SU-DHL-6 (cell line): ENCODE results near the gene GDF2.

Experiments
- H2AFZ ChIP-seq: fragments of 200-600 bp; sonication (generic); 2 replicates; pipeline ENCODE4 v1.6.1; 2014; ENCODE audit warnings: low read depth, mild to moderate bottlenecking, moderate library complexity, mixed read lengths, antibody characterized with exemption, low read length; ENCODE audit not compliant: severe bottlenecking
- H3F3A ChIP-seq: fragments of 200-600 bp; shearing (Covaris generic); 2 replicates; pipeline ENCODE4 v1.6.0; 2016; ENCODE audit warnings: antibody characterized with exemption, mild to moderate bottlenecking; ENCODE audit not compliant: insufficient read depth
- H3K27ac ChIP-seq: fragments of 200-600 bp; sonication (generic); 2 replicates; pipeline ENCODE4 v1.5.1; 2016; ENCODE audit warnings: low read depth, mild to moderate bottlenecking, low read length, moderate library complexity, mixed read lengths
- H3K27me3 ChIP-seq: fragments of 200-600 bp; sonication (generic), shearing (Covaris generic); 2 replicates; pipeline ENCODE4 v1.6.0; 2014; ENCODE audit warnings: mild to moderate bottlenecking, low read length
- H3K36me3 ChIP-seq: fragments of 200-600 bp; sonication (generic); 2 replicates; pipeline ENCODE4 v1.6.1; 2014; ENCODE audit warnings: mild to moderate bottlenecking, low read length, mixed read lengths
- H3K4me2 ChIP-seq: fragments of 300-600, 200-600 bp; shearing (Covaris generic), sonication (generic); 2 replicates; pipeline ENCODE4 v1.6.0; 2014; ENCODE audit warnings: low read length, low read depth, mild to moderate bottlenecking; ENCODE audit not compliant: poor library complexity, severe bottlenecking
- H3K4me3 ChIP-seq: fragments of 200-600 bp; sonication (generic); 2 replicates; pipeline ENCODE4 v1.5.1; 2014; ENCODE audit warnings: antibody characterized with exemption, low read length, mild to moderate bottlenecking, mixed read lengths; ENCODE audit not compliant: insufficient read depth, poor library complexity, severe bottlenecking
- H3K79me2 ChIP-seq: fragments of 200-600 bp; sonication (generic); 2 replicates; pipeline ENCODE4 v1.6.1; 2014; ENCODE audit warnings: mild to moderate bottlenecking, low read length, moderate library complexity; ENCODE audit not compliant: insufficient read depth
- H3K9ac ChIP-seq: fragments of 200-600 bp; sonication (generic); 2 replicates; pipeline ENCODE4 v1.7.0; 2014; ENCODE audit warnings: mild to moderate bottlenecking, low read length
- H3K9me2 ChIP-seq: fragments of 200-600 bp; sonication (generic); replicated peaks from 2 replicates; pipeline ENCODE4 v1.6.1; 2014; ENCODE audit warnings: low read length; ENCODE audit not compliant: insufficient read depth
- H3K9me3 ChIP-seq: fragments of 200-600 bp; sonication (generic); 2 replicates; pipeline ENCODE4 v1.6.1; 2014; ENCODE audit warnings: low read length, mixed read lengths; ENCODE audit not compliant: insufficient read depth
- H4K20me1 ChIP-seq: fragments of 200-600 bp; sonication (generic); 2 replicates; pipeline ENCODE4 v1.6.1; 2014; ENCODE audit warnings: low read depth, mild to moderate bottlenecking, antibody characterized with exemption, low read length, moderate library complexity, mixed read lengths
- CTCF ChIP-seq: fragments of 200-600 bp; sonication (generic); IDR thresholded peaks from one replicate; pipeline ENCODE4 v1.5.1; 2017; ENCODE audit warnings: antibody characterized with exemption, mild to moderate bottlenecking, low read length, moderate library complexity; ENCODE audit not compliant: insufficient read depth, poor library complexity, severe bottlenecking
- EZH2phosphoT487 ChIP-seq: fragments of 200-600 bp; sonication (generic), shearing (Covaris generic); conservative IDR thresholded peaks from 2 replicates; pipeline ENCODE4 v1.6.1; 2018; ENCODE audit warnings: mild to moderate bottlenecking, antibody characterized with exemption, low read length, moderate library complexity, mixed read lengths

The GDF2 gene

GRCh38 chr10:47277352-47278151, 44.7 kb upstream of the GDF2 start:
- H4K20me1 ChIP-seq: no peaks in the 10 kb centered on the region
- H3K27ac ChIP-seq: no peak overlapping the region
- H3K9me3 ChIP-seq: no peaks in the 10 kb centered on the region
- H2AFZ ChIP-seq: no peak overlapping the region
- H3K4me3 ChIP-seq: no peak overlapping the region
- no peaks in the 10 kb centered on the region for H3K79me2 ChIP-seq
- no peaks in the 10 kb centered on the region for H3K27me3 ChIP-seq
- no peak overlapping the region for H3K4me2 ChIP-seq
- no peak overlapping the region for H3K9ac ChIP-seq
- TF ChIP-seq CTCF (no peak), EZH2phosphoT487 (no peak)
- no peaks in the 10 kb centered on the region for H3K36me3 ChIP-seq
- no peaks in the 10 kb centered on the region for H3F3A ChIP-seq
- H3K9me2 ChIP-seq: no peaks in the 10 kb centered on the region

GRCh38 chr10:47278152-47278473, 44.1 kb upstream of the GDF2 start:
- Histone ChIP-seq H3F3A (no peaks in the 10 kb centered on the region), H3K27me3 (no peaks in the 10 kb centered on the region), H3K4me3 (no peak overlapping the region), H2AFZ (no peak overlapping the region), H3K4me2 (no peak overlapping the region), H3K9me3 (no peaks in the 10 kb centered on the region), H3K9me2 (no peaks in the 10 kb centered on the region), H3K9ac (no peak overlapping the region), H4K20me1 (no peaks in the 10 kb centered on the region), H3K36me3 (no peaks in the 10 kb centered on the region), H3K79me2 (no peaks in the 10 kb centered on the region), H3K27ac (no peak overlapping the region)
- TF ChIP-seq EZH2phosphoT487 (no peak), CTCF (no peak)

- H3K27me3 ChIP-seq: no peaks in the 10 kb centered on the region
- H3K9me2 ChIP-seq: no peaks in the 10 kb centered on the region
- H3K36me3 ChIP-seq: no peaks in the 10 kb centered on the region
- H3K9ac ChIP-seq: no peak overlapping the region
- no peaks in the 10 kb centered on the region for H3K9me3 ChIP-seq
- H3K4me2 ChIP-seq: no peak overlapping the region
- no peaks in the 10 kb centered on the region for H3K79me2 ChIP-seq
- TF ChIP-seq EZH2phosphoT487 (no peak), CTCF (no peak)
- H3K4me3 ChIP-seq: no peak overlapping the region
- no peak overlapping the region for H2AFZ ChIP-seq
- no peak overlapping the region for H3K27ac ChIP-seq
- H4K20me1 ChIP-seq: no peaks in the 10 kb centered on the region
- H3F3A ChIP-seq: no peaks in the 10 kb centered on the region
These were observed 43.5 kb upstream of the GDF2 start for GRCh38 chr10:47278720-47279119.
